ENCODE data around the gene ZFAND3. TPM values are rescaled to one million over a fixed set of nuclear protein-coding genes. Genes with fewer than 3 reads are reported as not detected.

The ZFAND3 gene
- total and polyA plus RNA-seq, 8 donors = 19.8 to 164 (median 37.3) TPM

DNA sequence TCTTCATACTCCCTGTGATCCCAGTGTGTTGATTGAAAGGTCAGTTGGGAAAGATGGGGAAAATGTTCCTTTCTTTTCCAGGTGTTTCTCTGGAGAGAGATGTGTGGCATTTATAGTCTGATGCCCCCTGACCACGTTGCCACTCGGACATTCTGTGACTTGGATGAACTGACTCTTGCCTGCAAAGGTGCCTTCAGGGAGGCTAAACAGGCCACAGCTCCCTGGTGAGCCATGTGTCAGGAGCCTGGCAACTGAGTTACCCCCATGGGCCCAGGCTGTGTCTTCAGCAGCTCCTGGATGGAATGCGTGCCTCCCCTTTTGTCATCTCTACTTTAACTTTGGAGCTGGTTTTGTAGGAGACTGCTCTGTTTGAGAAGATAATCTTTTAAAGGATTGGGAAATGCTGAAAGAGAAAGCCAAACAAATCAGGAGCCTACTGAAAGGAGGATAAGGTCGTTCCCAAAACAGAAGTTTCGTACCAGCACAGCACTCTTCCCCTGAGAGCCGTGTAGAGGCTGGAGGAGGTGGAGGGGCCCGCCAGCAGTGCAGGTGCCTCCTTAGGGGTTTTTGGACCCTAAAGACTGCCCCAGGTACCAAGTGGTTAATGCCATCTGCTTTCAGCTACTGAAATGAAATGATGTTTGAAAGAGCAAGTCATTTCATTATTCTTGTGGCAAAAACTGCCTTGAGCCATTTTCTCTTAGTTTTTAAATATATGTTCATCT lies 322.8 kb downstream of the ZFAND3 start:
- DNase-seq = no peak
- intact Hi-C loops (cut with DNase I; ENCODE audit: low total_unique reads) = no loop called here
- WGBS, 5 donors = 78 to 92% (median 87%) methylated on average over 7 of the region's 7 CpGs
- Histone ChIP-seq H3K27me3 (no peaks in the 10 kb centered on the region), H3K27ac (no peak overlapping the region), H3K4me1 (peaks cover 0 to 15% (median 7%) of the 10 kb centered on the region in 4 donors), H3K4me3 (no peak overlapping the region), H3K36me3 (peaks cover 0 to 16% (median 8%) of the 10 kb centered on the region in 4 donors), H3K9me3 (no peaks in the 10 kb centered on the region)
- TF ChIP-seq POLR2AphosphoS5 (IDR thresholded peaks at IDR 0.05) (no peak), EP300 (IDR thresholded peaks at IDR 0.05) (no peak), POLR2A (IDR thresholded peaks at IDR 0.05) (no peak)
- TF ChIP-seq, protein P1, sequence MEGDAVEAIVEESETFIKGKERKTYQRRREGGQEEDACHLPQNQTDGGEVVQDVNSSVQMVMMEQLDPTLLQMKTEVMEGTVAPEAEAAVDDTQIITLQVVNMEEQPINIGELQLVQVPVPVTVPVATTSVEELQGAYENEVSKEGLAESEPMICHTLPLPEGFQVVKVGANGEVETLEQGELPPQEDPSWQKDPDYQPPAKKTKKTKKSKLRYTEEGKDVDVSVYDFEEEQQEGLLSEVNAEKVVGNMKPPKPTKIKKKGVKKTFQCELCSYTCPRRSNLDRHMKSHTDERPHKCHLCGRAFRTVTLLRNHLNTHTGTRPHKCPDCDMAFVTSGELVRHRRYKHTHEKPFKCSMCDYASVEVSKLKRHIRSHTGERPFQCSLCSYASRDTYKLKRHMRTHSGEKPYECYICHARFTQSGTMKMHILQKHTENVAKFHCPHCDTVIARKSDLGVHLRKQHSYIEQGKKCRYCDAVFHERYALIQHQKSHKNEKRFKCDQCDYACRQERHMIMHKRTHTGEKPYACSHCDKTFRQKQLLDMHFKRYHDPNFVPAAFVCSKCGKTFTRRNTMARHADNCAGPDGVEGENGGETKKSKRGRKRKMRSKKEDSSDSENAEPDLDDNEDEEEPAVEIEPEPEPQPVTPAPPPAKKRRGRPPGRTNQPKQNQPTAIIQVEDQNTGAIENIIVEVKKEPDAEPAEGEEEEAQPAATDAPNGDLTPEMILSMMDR (IDR thresholded peaks at IDR 0.05) = no peak

DNA sequence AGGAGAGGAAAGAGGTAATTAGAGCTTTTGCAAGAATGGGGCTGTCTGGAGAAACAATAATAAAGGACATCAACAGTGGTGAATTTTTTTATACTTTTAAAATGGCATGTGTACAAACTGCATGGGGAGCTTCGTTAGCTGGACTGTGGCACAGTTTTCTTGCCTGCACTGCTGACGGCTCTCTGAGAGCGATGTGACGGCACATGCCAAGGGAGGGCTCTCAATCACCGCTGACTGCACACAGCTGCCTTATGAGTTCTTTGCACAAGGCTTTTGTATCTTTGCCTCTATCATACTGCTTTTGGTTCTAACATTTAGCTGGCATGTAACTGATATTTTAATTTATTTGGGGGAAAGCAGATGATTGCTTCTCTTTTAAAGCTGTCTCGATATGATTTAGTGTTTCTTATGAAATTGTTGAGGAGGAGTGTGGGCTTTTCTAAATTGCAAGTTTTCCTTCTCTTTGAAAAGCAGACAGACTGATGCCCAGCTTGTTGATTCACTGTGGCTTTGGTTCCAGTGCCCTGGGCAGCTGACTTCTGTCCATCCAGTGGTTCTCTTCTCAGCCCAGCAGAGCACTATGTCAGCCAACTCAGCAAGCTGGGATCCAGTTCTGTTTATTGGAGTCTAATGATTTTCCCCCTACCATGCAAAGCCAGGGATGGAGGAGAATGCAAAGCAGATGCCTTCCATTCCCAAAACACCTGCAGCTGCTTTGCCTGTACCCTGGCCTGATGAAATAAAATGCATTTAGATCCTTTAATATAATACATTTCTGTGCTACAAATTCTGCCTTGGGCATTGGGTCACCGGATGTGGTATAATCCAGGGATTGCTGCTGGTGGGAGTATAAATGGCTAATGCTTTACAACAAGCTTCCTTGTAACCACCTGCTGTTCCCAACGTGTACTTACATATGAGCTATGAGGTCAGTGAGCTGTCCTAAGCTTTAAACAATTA lies 323.9 kb downstream of the ZFAND3 start:
- DNase-seq = peak in 1 of 2 donors; percentile 48
- 77 to 86% (median 81%) methylated on average over 8 of the region's 8 CpGs for WGBS, 5 donors
- Histone ChIP-seq H3K4me1 (peaks cover 0 to 15% (median 7%) of the 10 kb centered on the region in 4 donors), H3K4me3 (no peak overlapping the region), H3K9me3 (no peaks in the 10 kb centered on the region), H3K27me3 (no peaks in the 10 kb centered on the region), H3K36me3 (peaks cover 0 to 16% (median 8%) of the 10 kb centered on the region in 4 donors), H3K27ac (no peak overlapping the region)
- intact Hi-C loops (cut with DNase I; ENCODE audit: low total_unique reads) = no loop called here
- TF ChIP-seq POLR2A (IDR thresholded peaks at IDR 0.05) (no peak), EP300 (IDR thresholded peaks at IDR 0.05) (no peak), POLR2AphosphoS5 (IDR thresholded peaks at IDR 0.05) (no peak)
- TF ChIP-seq, protein P1 (IDR thresholded peaks at IDR 0.05) = no peak

DNA sequence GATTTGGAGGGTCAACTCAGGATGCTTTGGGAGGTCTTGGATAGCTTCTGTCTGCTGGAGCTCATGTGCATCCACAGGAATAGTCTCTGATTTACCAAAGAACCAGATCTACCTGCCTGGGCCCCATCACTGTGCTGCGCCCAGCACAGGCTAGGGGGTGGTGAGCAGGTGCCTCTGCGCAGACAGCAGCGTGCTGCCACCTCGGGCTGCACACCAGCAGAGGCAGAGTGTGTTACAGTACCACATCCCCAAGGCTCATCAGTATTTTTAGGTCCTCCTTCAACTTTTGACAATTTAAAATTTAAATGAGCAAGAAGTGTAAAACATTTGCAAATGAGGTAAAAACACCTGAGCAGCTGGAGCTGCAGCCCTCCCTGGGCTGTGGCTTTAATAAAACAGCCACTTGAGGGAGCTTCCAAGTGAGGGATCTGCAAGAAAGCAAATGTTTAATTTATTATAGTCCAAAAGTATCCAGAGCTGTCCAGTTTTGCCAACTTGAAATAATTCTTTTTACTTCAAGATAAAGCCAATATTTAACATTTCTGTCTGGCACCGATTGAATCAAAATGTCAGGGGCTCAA lies 324.9 kb downstream of the ZFAND3 start:
- intact Hi-C loops (cut with DNase I; ENCODE audit: low total_unique reads) = no loop called here
- DNase-seq = no peak
- WGBS, 5 donors = 83 to 93% (median 89%) methylated on average over 5 of the region's 5 CpGs

More for the DNA sequence above, 324.9 kb downstream of the ZFAND3 start:
- Histone ChIP-seq H3K27ac (no peak overlapping the region), H3K27me3 (no peaks in the 10 kb centered on the region), H3K4me1 (peaks cover 0 to 24% (median 12%) of the 10 kb centered on the region in 4 donors), H3K4me3 (no peak overlapping the region), H3K36me3 (peaks cover 0 to 16% (median 8%) of the 10 kb centered on the region in 4 donors), H3K9me3 (no peaks in the 10 kb centered on the region)
- TF ChIP-seq POLR2A (IDR thresholded peaks at IDR 0.05) = no peak
- TF ChIP-seq, protein P1 (IDR thresholded peaks at IDR 0.05) = no peak
- no peak for TF ChIP-seq POLR2AphosphoS5 (IDR thresholded peaks at IDR 0.05)
- TF ChIP-seq EP300 (IDR thresholded peaks at IDR 0.05) = no peak

Measured in stomach (tissue), 9 donors.